ENCODE results near the gene FPR2.
"Not testable (repeated sequence)": the region's sequence is repeated elsewhere in the genome, so short reads cannot be mapped to it uniquely, and the experiment has no call there.

FPR2 gene

DNA sequence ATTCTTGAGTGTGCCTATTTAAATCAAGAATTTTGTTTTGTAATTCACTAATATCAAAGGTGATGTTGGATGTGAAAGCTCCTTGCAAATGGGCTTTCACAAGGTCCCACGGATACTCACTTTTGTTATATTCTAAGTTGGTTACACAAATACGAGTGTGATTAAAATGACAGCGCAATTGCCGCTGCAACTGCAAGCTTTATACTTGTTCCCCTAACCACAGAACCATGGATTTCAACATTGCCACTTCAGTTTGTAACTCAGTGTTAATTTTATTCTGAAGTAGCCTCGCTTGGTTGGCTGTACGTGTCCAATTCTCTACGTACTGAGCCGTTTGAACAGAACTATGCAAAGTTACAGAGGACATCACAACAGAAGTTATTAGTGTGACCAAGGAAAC lies 44.4 kb downstream of the FPR2 start:
- not testable (repeated sequence) for DNase-seq (ENCODE audit: low spot score)

DNA sequence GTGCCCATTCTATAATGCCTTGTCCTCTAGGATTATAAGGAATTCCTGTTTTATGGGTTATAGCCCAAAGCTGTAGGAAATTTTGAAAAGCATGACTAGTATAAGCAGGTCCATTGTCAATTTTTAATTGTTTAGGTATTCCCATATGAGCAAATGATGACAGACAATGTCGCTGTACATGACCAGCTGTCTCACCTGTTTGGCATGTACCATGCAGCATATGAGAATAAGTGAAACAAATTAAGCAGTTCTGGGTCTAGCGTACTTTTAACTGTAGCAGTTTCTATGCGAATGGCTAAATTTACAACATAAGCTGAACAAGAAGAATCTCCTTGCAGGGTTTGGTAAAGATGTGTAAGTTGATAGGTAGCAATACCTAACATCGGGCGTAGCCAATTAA lies 45.6 kb downstream of the FPR2 start:
- not testable (repeated sequence) for DNase-seq (ENCODE audit: low spot score)

DNA sequence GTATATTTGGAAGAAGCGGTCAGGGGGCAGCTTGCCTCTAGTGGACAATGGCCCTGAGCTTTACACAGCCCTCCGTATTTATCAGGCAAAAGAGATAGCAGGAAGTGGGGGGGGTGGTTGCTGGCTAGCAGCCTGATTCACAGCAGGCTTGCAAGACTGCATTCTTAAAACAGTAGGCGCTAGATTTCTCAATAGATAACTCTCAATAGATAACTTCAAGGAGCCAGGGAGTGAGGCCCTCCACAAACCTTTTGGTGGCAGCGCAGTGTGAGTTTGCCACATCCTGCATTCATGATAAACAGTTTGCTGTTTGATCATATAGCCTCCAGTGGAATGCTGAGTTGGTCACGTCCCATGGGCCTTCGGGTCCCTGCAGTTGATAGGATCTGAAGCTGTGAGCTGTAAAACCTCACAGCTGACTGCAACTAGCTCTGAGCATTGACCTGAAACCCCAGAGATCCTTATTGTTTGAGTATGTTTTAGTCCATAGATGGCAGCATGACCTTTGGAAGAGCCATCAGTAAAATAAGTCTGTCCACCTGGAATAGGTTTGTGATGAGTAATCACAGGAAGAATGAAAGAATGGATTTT lies 46.2 kb downstream of the FPR2 start:
- no peak for DNase-seq (ENCODE audit: low spot score)

DNA sequence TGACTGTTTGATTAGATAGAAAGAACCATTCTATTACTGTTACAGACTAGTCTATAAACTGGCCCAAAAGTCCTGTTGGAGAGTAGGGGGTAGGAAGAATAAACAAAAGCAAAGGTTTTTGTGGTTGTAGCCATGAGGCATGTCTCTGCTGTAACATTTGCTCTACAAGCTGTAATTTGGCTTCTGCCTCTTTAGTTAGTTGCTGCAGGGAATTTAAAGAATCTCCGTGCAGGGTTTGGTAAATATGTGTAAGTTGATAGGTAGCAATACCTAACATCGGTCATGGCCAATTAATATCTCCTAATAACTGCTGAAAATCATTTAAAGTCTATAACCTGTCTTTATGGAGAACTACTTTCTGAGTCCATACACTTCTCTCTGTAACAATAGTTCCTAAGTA lies 46.9 kb downstream of the FPR2 start:
- no peak for DNase-seq (ENCODE audit: low spot score)

DNA sequence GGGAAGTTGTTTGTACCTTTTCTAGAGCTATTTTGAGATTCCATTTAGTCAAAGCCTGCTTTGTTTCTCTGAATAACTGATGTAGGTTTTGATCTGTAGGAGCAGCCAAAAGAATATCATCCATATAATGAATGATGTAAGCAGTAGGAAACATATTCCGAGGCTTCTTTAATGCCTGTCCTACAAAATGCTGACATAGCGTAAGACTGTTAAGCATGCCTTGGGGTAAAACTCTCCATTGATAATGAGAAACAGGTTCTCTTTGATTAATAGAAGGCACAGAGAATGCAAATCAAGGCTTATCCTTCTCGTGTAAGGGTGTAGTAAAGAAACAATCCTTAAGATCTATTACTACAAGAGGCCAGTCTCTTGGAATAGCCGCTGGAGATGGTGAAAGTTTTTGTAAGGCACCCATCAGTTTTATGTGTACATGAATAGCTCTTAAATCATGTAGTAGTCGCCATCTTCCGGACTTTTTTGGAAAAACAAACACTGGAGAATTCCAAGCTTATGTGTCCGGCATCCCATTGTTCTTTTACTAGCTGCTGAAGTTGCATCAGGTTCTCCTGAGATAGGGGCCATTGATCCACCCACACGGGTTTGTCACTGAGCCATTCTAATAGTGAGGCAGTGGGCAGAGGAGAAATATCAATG lies 47.5 kb downstream of the FPR2 start:
- no peak for DNase-seq (ENCODE audit: low spot score)

DNA sequence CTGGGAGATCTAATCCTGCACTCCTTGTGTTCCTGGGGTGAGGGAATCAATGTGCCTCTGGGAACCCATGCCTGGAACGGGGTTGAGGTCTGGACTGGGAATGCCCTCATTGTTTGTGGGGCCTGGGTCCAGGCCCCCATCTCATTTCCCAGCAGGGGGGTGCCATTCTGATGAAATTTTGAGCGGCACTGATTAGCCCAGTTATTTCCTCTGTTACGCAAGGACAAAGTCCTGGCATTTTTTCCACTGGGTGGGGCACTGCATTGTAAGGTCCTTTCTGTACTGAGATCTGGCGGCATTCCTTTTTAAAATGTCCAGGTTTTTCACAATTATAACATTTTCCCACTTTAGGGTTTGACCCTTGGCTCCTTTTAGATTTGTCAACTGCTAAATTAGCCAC lies 48.8 kb downstream of the FPR2 start:
- DNase-seq (ENCODE audit: low spot score), result no peak

DNA sequence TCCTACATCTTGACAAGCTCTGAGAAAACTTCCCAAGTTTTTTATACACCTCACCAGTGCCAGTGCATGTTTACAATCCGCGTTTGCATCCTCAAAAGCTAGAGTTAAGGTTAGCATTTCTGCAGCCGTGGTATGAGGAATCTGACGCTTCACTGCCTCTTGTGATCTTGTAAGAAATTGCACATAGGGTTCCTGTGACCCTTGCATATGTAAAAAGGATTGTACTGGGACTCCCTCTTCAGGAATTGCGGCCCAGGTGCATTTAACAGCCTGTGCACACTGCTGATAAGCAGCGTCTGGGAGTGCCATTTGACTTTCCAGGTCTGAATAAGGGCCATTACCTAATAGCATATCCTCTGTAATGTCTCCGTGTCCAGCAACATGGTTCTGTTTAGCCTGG lies 49.2 kb downstream of the FPR2 start:
- DNase-seq (ENCODE audit: low spot score), result no peak

DNA sequence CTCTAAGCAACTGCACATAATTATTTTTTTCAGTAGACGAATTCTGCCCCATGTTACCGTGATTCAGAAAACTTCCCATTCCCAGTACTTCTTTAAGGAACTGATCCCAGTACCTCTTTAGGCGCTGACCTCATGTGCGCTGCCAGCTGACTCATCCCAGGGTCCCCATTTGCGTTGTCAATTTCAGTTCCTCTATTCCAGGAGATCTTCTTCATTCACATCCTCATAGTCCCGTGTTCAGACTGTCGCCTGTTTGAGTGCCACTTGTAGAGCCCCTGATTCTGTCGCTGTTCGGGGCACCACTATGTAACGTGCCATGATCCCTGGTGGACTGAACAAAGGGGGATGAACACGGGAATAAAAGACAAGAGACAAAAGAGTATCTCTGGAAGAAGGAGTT lies 50.4 kb downstream of the FPR2 start:
- DNase-seq (ENCODE audit: low spot score), result peak; percentile 14

DNA sequence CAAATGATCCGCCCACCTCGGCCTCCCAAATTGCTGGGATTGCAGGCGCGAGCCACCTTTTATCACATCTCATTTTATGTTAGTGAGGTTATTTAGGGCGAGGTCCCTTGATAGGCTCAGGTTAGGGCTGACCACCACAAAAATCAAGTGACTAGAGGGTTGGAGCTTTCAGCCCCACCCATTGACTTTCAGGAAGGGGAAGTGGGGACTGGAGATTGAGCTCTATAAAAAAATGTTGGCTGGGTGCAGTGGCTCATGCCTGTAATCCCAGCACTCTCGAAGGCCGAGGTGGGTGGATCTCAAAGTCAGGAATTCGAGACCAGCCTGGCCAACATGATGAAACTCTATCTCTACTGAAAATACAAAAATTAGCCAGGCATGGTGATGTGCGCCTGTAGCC lies 54.1 kb downstream of the FPR2 start:
- no peak for DNase-seq (ENCODE audit: low spot score)

DNA sequence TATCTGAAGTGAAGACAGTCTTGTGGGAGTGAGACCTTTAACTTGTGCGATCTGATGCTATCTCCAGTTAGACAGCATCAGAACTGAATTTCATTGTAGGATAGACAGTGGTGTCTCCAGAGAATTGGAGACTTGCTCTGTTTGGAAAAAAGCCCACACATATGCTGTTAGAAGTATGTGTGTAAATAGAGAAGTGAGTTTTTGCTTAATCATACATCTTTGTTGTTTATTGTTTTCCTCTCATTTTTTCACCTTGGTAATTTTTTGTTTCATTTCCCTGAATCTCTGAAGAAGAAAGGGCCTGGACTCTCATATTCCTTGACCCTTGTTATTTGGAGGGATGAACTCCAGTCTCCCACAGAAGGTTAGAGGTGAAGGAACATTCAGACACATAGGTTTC lies 55.7 kb downstream of the FPR2 start:
- no peak for DNase-seq (ENCODE audit: low spot score)

DNA sequence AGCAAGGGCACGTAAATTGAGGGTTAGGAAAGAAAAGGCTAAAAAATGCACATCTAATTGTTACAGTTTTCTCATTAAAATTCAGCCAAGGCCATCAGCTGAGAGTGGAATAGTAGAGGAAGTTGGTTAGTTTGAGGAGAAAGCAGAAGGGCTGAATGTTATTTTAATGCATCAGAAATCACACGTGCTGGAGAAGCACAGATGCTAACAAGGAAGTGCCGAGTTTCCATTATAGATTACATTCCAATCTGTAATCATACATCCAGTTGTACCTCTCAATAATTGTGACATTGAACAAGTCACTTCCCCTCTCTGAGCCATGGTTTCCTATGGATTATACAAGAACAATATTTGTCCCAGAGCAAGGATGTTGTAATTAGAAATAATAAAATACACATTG lies 59.0 kb downstream of the FPR2 start:
- DNase-seq (ENCODE audit: low spot score), result no peak
